IMR-90 (cell line): ENCODE measurements around the gene TBC1D4. TPM values are rescaled to one million over a fixed set of nuclear protein-coding genes. Genes with fewer than 3 reads are reported as not detected.
"Not testable (repeated sequence)": the region's sequence is repeated elsewhere in the genome, so short reads cannot be mapped to it uniquely, and the experiment has no call there.

Experiments
- ATAC-seq: fragments of 200-7000 bp; cut with Tn5 transposase; 2 replicates; pipeline ENCODE4 v1.9.1; 2020; ENCODE audit warnings: low read depth, mild to moderate bottlenecking, moderate library complexity
- BruUV-seq: library from RNA; stranded (reverse); fragments of 400-500 nt; replicated peaks from 2 replicates; lab custom pipeline; 2021; lab: Mats Ljungman, UMichigan
- CTCF ChIA-PET: fragments of 300-600 bp; formaldehyde crosslinking; extraction: SDS; loops from one replicate; lab custom pipeline; 2021; ENCODE audit warnings: antibody characterized with exemption; lab: Yijun Ruan, JAX
- POLR2A ChIA-PET: fragments of 300-600 bp; sonication (Branson Sonifier 250); formaldehyde crosslinking; loops from one replicate; lab custom pipeline; 2022; ENCODE audit warnings: antibody characterized with exemption; ENCODE audit not compliant: unreplicated experiment; lab: Charles Lee
- DNase-seq: peaks from one replicate; pipeline ENCODE4 v3.0.0; 2013
- H2AFZ ChIP-seq: replicated peaks from 2 replicates; pipeline ENCODE3; 2013; ENCODE audit warnings: low read length, mild to moderate bottlenecking; ENCODE audit not compliant: poor library complexity
- H2AK5ac ChIP-seq: 2 replicates; pipeline ENCODE4 v1.6.1; 2013; ENCODE audit warnings: low read depth, low read length, inconsistent platforms
- H2AK9ac ChIP-seq: replicated peaks from 2 replicates; pipeline ENCODE3; 2013; ENCODE audit warnings: mild to moderate bottlenecking, low read depth, low read length, moderate library complexity; ENCODE audit not compliant: poor library complexity
- H2BK120ac ChIP-seq: 2 replicates; pipeline ENCODE4 v1.6.1; 2013; ENCODE audit warnings: low read depth, low read length, inconsistent platforms
- H2BK15ac ChIP-seq: 3 replicates; pipeline ENCODE4 v1.6.1; 2013; ENCODE audit warnings: low read depth, low read length, inconsistent platforms
- H2BK20ac ChIP-seq: 2 replicates; pipeline ENCODE4 v1.6.1; 2013; ENCODE audit warnings: low read depth, mild to moderate bottlenecking, inconsistent platforms, low read length, moderate library complexity
- H2BK5ac ChIP-seq: 2 replicates; pipeline ENCODE4 v1.6.1; 2013; ENCODE audit warnings: mild to moderate bottlenecking, low read depth, low read length, inconsistent platforms; ENCODE audit not compliant: poor library complexity, severe bottlenecking
- H3K14ac ChIP-seq: replicated peaks from 2 replicates; pipeline ENCODE4 v1.6.1; 2013; ENCODE audit warnings: low read depth, low read length, inconsistent platforms
- H3K18ac ChIP-seq: 2 replicates; pipeline ENCODE4 v1.6.1; 2013; ENCODE audit warnings: low read depth, low read length, control low read depth
- H3K23ac ChIP-seq: 2 replicates; pipeline ENCODE4 v1.6.1; 2013; ENCODE audit warnings: low read depth, low read length, inconsistent platforms
- H3K27ac ChIP-seq: 2 replicates; pipeline ENCODE4 v1.5.1; 2013; ENCODE audit warnings: mild to moderate bottlenecking, control low read depth, low read length; ENCODE audit not compliant: insufficient read depth
- H3K27me3 ChIP-seq: 2 replicates; pipeline ENCODE4 v1.6.1; 2013; ENCODE audit warnings: low read length; ENCODE audit not compliant: control insufficient read depth, insufficient read depth
- H3K36me3 ChIP-seq: 2 replicates; pipeline ENCODE4 v1.6.1; 2013; ENCODE audit warnings: low read length, mixed read lengths; ENCODE audit not compliant: control insufficient read depth, insufficient read depth
- H3K4ac ChIP-seq: 2 replicates; pipeline ENCODE4 v1.6.1; 2013; ENCODE audit warnings: low read depth, low read length, inconsistent platforms
- H3K4me1 ChIP-seq: 2 replicates; pipeline ENCODE4 v1.6.1; 2013; ENCODE audit warnings: low read length, mixed read lengths; ENCODE audit not compliant: control insufficient read depth, insufficient read depth
- H3K4me2 ChIP-seq: 2 replicates; pipeline ENCODE4 v1.6.1; 2013; ENCODE audit warnings: low read depth, mild to moderate bottlenecking, control low read depth, low read length, moderate library complexity
- H3K4me3 ChIP-seq: 2 replicates; pipeline ENCODE4 v1.5.1; 2013; ENCODE audit warnings: low read depth, mild to moderate bottlenecking, control low read depth, low read length, moderate library complexity; ENCODE audit not compliant: insufficient read depth
- H3K56ac ChIP-seq: 2 replicates; pipeline ENCODE4 v1.6.1; 2013; ENCODE audit warnings: low read length, inconsistent platforms; ENCODE audit not compliant: insufficient read depth; ENCODE audit errors: extremely low read depth
- H3K79me1 ChIP-seq, 2 experiments: 2 replicates each; pipeline ENCODE4 v1.6.1; 2013; ENCODE audit warnings: low read length in 2 of 2, inconsistent platforms in 1 of 2, low read depth in 1 of 2
- H3K9ac ChIP-seq: 2 replicates; pipeline ENCODE4 v1.6.1; 2013; ENCODE audit warnings: low read depth, low read length, control low read depth
- H3K9me1 ChIP-seq: 2 replicates; pipeline ENCODE4 v1.6.1; 2013; ENCODE audit warnings: low read length, inconsistent platforms; ENCODE audit not compliant: insufficient read depth
- H3K9me3 ChIP-seq: 2 replicates; pipeline ENCODE4 v1.6.1; 2013; ENCODE audit warnings: low read length; ENCODE audit not compliant: control insufficient read depth, insufficient read depth
- H4K20me1 ChIP-seq: 2 replicates; pipeline ENCODE4 v1.6.1; 2013; ENCODE audit warnings: low read length, inconsistent platforms; ENCODE audit not compliant: insufficient read depth
- H4K5ac ChIP-seq: 2 replicates; pipeline ENCODE4 v1.6.1; 2013; ENCODE audit warnings: mild to moderate bottlenecking, low read depth, low read length, control low read depth
- H4K8ac ChIP-seq, 2 experiments: 2 replicates each; pipeline ENCODE4 v1.6.1; 2013; ENCODE audit warnings: low read depth in 2 of 2, low read length in 2 of 2, control low read depth in 1 of 2, inconsistent platforms in 1 of 2
- H4K91ac ChIP-seq: 2 replicates; pipeline ENCODE4 v1.6.1; 2013; ENCODE audit warnings: low read depth, low read length, inconsistent platforms; ENCODE audit not compliant: insufficient read depth
- WGBS, 2 experiments: methylation state at CpG; one replicate each; pipeline versions ENCODE4 v1.1.5 to v1.1.7; 2013; ENCODE audit warnings: missing lambda C conversion rate in 2 of 2; ENCODE audit not compliant: insufficient read length in 1 of 2; ENCODE audit errors: extremely low coverage in 2 of 2; 5-methylcytosine and 5-hydroxymethylcytosine counted together
- dilution Hi-C: fragments of 300-500 bp; cut with HindIII; formaldehyde crosslinking; loops from one replicate; pipeline ENCODE4 v1.14.3; 2018; ENCODE audit warnings: low sequenced_read_pairs; ENCODE audit not compliant: unreplicated experiment
- in situ Hi-C: fragments of 300-500 bp; cut with MboI; formaldehyde crosslinking; loops from 3 replicates; pipeline ENCODE4 v1.14.3; 2019; ENCODE audit warnings: low sequenced_read_pairs, inconsistent platforms, mixed read lengths
- intact Hi-C: fragments of 100-400 bp; cut with micrococcal nuclease; formaldehyde crosslinking; loops from 2 replicates; pipeline ENCODE4 v1.10.0; 2022
- polyA plus RNA-seq, 3 experiments: library from polyadenylated mRNA; depleted of rRNA; stranded (reverse); fragments of >200 nt; gene quantifications; 2 replicates each; pipeline ENCODE4 v1.2.3, GENCODE V29; 2012; ENCODE audit warnings: low replicate concordance in 1 of 3
- total RNA-seq: library from RNA; depleted of rRNA; stranded (reverse); fragments of >200 nt; gene quantifications from 2 replicates; pipeline ENCODE4 v1.2.3, GENCODE V29; 2012

TBC1D4 gene
- total and polyA plus RNA-seq, 2 of the 4 experiments (the other 2 are of a cell fraction) = 7.5 to 22.8 TPM

DNA sequence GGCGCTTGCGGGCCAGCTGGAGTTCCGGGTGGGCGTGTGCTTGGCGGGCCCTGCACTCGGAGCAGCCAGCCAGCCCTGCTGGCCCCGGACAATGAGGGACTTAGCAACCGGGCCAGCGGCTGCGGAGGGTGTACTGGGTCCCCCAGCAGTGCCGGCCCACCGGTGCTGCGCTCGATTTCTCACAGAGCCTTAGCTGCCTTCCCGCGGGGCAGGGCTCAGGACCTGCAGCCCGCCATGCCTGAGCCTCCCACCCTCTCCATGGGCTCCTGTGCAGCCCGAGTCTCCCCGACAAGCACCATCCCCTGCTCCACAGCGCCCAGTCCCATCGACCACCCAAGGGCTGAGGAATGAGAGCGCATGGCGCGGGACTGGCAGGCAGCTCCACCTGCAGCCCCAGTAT is 213.5 kb downstream of the TBC1D4 start:
- H3K36me3 ChIP-seq, H4K20me1 ChIP-seq, ATAC-seq, H3K4me2 ChIP-seq, H4K91ac ChIP-seq, H2AK5ac ChIP-seq, H2AK9ac ChIP-seq, in situ Hi-C loops, H3K18ac ChIP-seq, intact Hi-C loops, H3K56ac ChIP-seq, dilution Hi-C loops, H2AFZ ChIP-seq, H3K23ac ChIP-seq, H2BK15ac ChIP-seq, H3K9ac ChIP-seq, H2BK120ac ChIP-seq, H4K8ac ChIP-seq, H3K4ac ChIP-seq, H4K5ac ChIP-seq, H3K27ac ChIP-seq, H3K14ac ChIP-seq, DNase-seq, H3K9me3 ChIP-seq, BruUV-seq, POLR2A ChIA-PET, H2BK20ac ChIP-seq, H3K9me1 ChIP-seq, H3K79me1 ChIP-seq, H3K4me1 ChIP-seq, H3K27me3 ChIP-seq, H2BK5ac ChIP-seq, H3K4me3 ChIP-seq, CTCF ChIA-PET: not testable (repeated sequence)
- 87% methylated on average over 6 of the region's 24 CpGs; no CpG with 5 or more reads in 1 of the 2 experiments for WGBS, 2 experiments
